Measurements from ENCODE around the gene TCFL5. TPM values are rescaled to one million over a fixed set of nuclear protein-coding genes. Genes with fewer than 3 reads are reported as not detected.

The TCFL5 gene
- total and polyA plus RNA-seq, 12 donors: 2.5 to 8.3 (median 6.4) TPM

GRCh38 chr20:62816884-62817873, 44.4 kb downstream of the TCFL5 start, which contains the start of gene COL9A3:
Gene COL9A3, plus strand, starts transcription at chr20:62817050. Its CDS starts 15 bp downstream, at chr20:62817065.
- H3K36me3 ChIP-seq: peaks cover 0 to 22% (median 5%) of the 10 kb centered on the region in 9 donors
- H3K4me3 ChIP-seq: peak within 1 kb of the TSS in 9 of 10 donors; percentile 4 to 53 (median 38)
- WGBS, 2 donors: 7% methylated on average over 78 to 108 of the region's 108 CpGs
- no peak for DNase-seq
- H3K27ac ChIP-seq: peak within 1 kb of the TSS in 3 of 10 donors; percentile 6 to 76 (median 65)
- H3K9me3 ChIP-seq: no peaks in the 10 kb centered on the region
- intact Hi-C loops (cut with DNase I): no loop called here
- H3K4me1 ChIP-seq: peaks cover 20 to 58% (median 42%) of the 10 kb centered on the region in 9 donors
- ATAC-seq: no peak
- TF ChIP-seq, protein P1, sequence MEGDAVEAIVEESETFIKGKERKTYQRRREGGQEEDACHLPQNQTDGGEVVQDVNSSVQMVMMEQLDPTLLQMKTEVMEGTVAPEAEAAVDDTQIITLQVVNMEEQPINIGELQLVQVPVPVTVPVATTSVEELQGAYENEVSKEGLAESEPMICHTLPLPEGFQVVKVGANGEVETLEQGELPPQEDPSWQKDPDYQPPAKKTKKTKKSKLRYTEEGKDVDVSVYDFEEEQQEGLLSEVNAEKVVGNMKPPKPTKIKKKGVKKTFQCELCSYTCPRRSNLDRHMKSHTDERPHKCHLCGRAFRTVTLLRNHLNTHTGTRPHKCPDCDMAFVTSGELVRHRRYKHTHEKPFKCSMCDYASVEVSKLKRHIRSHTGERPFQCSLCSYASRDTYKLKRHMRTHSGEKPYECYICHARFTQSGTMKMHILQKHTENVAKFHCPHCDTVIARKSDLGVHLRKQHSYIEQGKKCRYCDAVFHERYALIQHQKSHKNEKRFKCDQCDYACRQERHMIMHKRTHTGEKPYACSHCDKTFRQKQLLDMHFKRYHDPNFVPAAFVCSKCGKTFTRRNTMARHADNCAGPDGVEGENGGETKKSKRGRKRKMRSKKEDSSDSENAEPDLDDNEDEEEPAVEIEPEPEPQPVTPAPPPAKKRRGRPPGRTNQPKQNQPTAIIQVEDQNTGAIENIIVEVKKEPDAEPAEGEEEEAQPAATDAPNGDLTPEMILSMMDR (IDR thresholded peaks at IDR 0.05): no peak
- peaks cover 20 to 55% (median 37%) of the 10 kb centered on the region in 7 donors for H3K27me3 ChIP-seq

DNA sequence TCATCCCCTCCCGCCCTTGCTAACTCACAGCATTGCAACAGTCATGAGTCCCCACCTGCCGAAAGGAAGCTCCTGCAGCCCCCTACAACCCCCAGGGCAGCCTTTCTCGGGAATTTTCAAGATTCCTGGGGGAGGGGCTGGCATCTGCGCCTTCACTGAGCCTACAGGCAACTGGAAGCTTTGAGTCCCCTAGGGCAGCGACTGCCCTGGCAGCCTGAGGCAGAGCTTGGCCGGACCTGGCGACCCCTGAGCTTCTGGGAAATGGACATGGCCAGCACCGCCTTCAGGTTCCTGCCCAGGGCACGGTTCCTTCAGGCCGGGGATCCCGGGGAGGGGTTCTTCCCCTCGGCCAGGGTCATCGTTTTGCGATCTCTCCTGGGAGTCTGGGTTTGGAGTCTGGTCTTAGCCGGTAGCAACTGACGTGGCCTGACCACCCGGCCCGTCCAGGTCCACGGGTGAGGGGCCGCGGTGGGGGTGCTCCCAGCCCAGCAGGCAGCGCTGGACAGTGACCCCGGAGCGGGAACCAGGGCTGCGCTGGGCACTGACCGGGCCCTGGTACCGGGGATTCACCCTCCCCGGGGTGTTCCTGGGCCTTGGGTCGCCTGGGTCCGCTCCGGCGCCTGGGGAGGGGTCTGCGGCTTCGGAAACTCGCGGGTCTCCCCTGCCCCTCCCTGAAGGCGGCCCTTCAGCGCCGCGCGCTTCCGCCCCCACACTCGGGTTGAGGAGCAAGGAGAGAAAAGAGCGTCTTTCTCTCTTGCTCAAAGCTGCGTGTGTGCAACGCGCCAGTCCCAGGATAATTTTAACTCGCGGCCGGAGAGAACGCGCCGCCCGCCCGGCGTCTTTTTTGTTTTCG, 45.4 kb downstream of the TCFL5 start:
- ATAC-seq: no peak
- peak overlapping the region in 9 of 10 donors; percentile 4 to 53 (median 38) for H3K4me3 ChIP-seq
- H3K27ac ChIP-seq: peak overlapping the region in 3 of 10 donors; percentile 6 to 65 (median 22)
- peaks cover 20 to 58% (median 42%) of the 10 kb centered on the region in 9 donors for H3K4me1 ChIP-seq
- intact Hi-C loops (cut with DNase I): no loop called here
- WGBS, 2 donors: 3 to 5% methylated on average over 57 of the region's 57 CpGs
- no peaks in the 10 kb centered on the region for H3K9me3 ChIP-seq
- no peak for DNase-seq
- TF ChIP-seq, protein P1 (IDR thresholded peaks at IDR 0.05): no peak
- peaks cover 20 to 55% (median 37%) of the 10 kb centered on the region in 7 donors for H3K27me3 ChIP-seq
- peaks cover 0 to 31% (median 14%) of the 10 kb centered on the region in 9 donors for H3K36me3 ChIP-seq

GRCh38 chr20:62815066-62815991, 46.3 kb downstream of the TCFL5 start:
- WGBS, 2 donors: 30 to 34% methylated on average over 24 of the region's 24 CpGs
- Histone ChIP-seq H3K9me3 (no peaks in the 10 kb centered on the region), H3K27me3 (peaks cover 20 to 55% (median 37%) of the 10 kb centered on the region in 7 donors), H3K4me1 (peaks cover 20 to 56% (median 42%) of the 10 kb centered on the region in 9 donors), H3K27ac (no peak overlapping the region), H3K4me3 (no peak overlapping the region), H3K36me3 (peaks cover 0 to 40% (median 22%) of the 10 kb centered on the region in 9 donors)
- intact Hi-C loops (cut with DNase I): no loop called here
- no peak for DNase-seq
- TF ChIP-seq, protein P1 (IDR thresholded peaks at IDR 0.05): no peak
- peak in 2 of 8 donors; percentile 6 to 7 for ATAC-seq

All from heart right ventricle (tissue), 16 donors.